Left lung (tissue), 10 donors: ENCODE results near the gene SPINDOC. TPM values are rescaled to one million over a fixed set of nuclear protein-coding genes. Genes with fewer than 3 reads are reported as not detected.
A peak's percentile ranks its signal among the peaks of the same experiment; 100 is the strongest.

ENCODE experiments used
- ATAC-seq: fragments of 200-7000 bp; cut with Tn5 transposase; one replicate; pipeline ENCODE4 v1.9.1; 2020; ENCODE audit warnings: moderate library complexity
- DNase-seq, 4 donors: peaks; one replicate each; pipeline ENCODE4 v3.0.0-alpha.2; 2013 to 2020
- H3K27ac ChIP-seq, 2 donors: fragments of 200-600 bp; sonication (generic) in 1 of 2; one replicate each; pipeline versions ENCODE4 v1.5.0 to v1.8.0; 2020 to 2021
- H3K27me3 ChIP-seq, 2 donors: fragments of 200-600 bp; sonication (generic) in 1 of 2; one replicate each; pipeline versions ENCODE4 v1.5.0 to v1.8.0; 2020 to 2021
- H3K36me3 ChIP-seq, 2 donors: fragments of 200-600 bp; sonication (generic) in 1 of 2; one replicate each; pipeline versions ENCODE4 v1.5.0 to v1.8.0; 2020 to 2021
- H3K4me1 ChIP-seq, 2 donors: fragments of 200-600 bp; one replicate each; pipeline ENCODE4 v1.8.0; 2021
- H3K4me3 ChIP-seq, 2 donors: fragments of 200-600 bp; sonication (generic) in 1 of 2; one replicate each; pipeline versions ENCODE4 v1.5.0 to v1.8.0; 2020 to 2021; ENCODE audit warnings: mild to moderate bottlenecking in 1 of 2
- H3K9me3 ChIP-seq, 2 donors: fragments of 200-600 bp; sonication (generic) in 1 of 2; one replicate each; pipeline versions ENCODE4 v1.5.0 to v1.8.0; 2020 to 2021
- CTCF ChIP-seq, 2 donors: fragments of 200-600 bp; sonication (generic) in 1 of 2; IDR thresholded peaks; one replicate each; pipeline versions ENCODE4 v1.5.0 to v1.8.0; 2021; ENCODE audit warnings: antibody characterized with exemption in 2 of 2
- intact Hi-C, 2 donors: fragments of 100-400 bp; cut with DNase I; formaldehyde crosslinking; loops; one replicate each; pipeline versions ENCODE4 v1.11.2 to v1.14.2; 2022
- polyA plus RNA-seq, 6 donors: library from polyadenylated mRNA; unstranded; fragments of 120-200 nt; gene quantifications; one replicate each; pipeline ENCODE4 v1.2.1, GENCODE V29; 2013; ENCODE audit not compliant: insufficient read length in 6 of 6
- total RNA-seq, 2 donors: library from RNA; stranded (reverse); fragmentation: NEBNext Ultra II Directional; extraction: Animal tissue kit (Norgen Biotek cat#: 25700); gene quantifications; one replicate each; pipeline ENCODE4 v1.2.1, GENCODE V29; 2021
- donor health status: DM: no; HTN: yes; CAD: no.
- donor health status: DM: no; HTN: no; CAD: no.

SPINDOC gene
- total and polyA plus RNA-seq, 8 donors, result 20.3 to 46.2 (median 34.4) TPM

GRCh38 chr11:63811522-63811921 lies 1.7 kb upstream of the SPINDOC start:
- H3K9me3 ChIP-seq, result no peaks in the 10 kb centered on the region
- no peak for TF ChIP-seq CTCF (IDR thresholded peaks at IDR 0.05)
- H3K4me3 ChIP-seq, result no peak overlapping the region
- no peak for ATAC-seq
- H3K27ac ChIP-seq, result no peak overlapping the region
- H3K36me3 ChIP-seq, result peaks cover 0 to 4% of the 10 kb centered on the region in 2 donors
- DNase-seq, result no peak
- intact Hi-C loops, result no loop called here
- H3K4me1 ChIP-seq, result peaks cover 17 to 32% of the 10 kb centered on the region in 2 donors
- H3K27me3 ChIP-seq, result peaks cover 0 to 5% of the 10 kb centered on the region in 2 donors

- intact Hi-C loops, result no loop called here
- ATAC-seq (peak; percentile 74), DNase-seq (peak; percentile 50 to 87 (median 72))
- H3K4me1 ChIP-seq, result peaks cover 17 to 32% of the 10 kb centered on the region in 2 donors
- peak overlapping the region; percentile 70 to 82 for H3K27ac ChIP-seq
- peaks cover 0 to 5% of the 10 kb centered on the region in 2 donors for H3K27me3 ChIP-seq
- no peaks in the 10 kb centered on the region for H3K9me3 ChIP-seq
- peak overlapping the region; percentile 92 to 98 for H3K4me3 ChIP-seq
- TF ChIP-seq CTCF (IDR thresholded peaks at IDR 0.05), result no peak
- H3K36me3 ChIP-seq, result peaks cover 0 to 25% of the 10 kb centered on the region in 2 donors
Measured at GRCh38 chr11:63813563-63814382, 517 bp downstream of the SPINDOC start.

- ATAC-seq, result peak; percentile 2
- peaks cover 0 to 31% of the 10 kb centered on the region in 2 donors for H3K36me3 ChIP-seq
- peaks cover 0 to 5% of the 10 kb centered on the region in 2 donors for H3K27me3 ChIP-seq
- DNase-seq, result peak in 1 of 4 donors; percentile 8
- H3K4me3 ChIP-seq, result peak overlapping the region; percentile 92 to 98
- intact Hi-C loops, result no loop called here
- H3K27ac ChIP-seq, result peak overlapping the region in 1 of 2 donors; percentile 70
- no peak for TF ChIP-seq CTCF (IDR thresholded peaks at IDR 0.05)
- peaks cover 17 to 32% of the 10 kb centered on the region in 2 donors for H3K4me1 ChIP-seq
- no peaks in the 10 kb centered on the region for H3K9me3 ChIP-seq
Measured at GRCh38 chr11:63814383-63814736, 1.1 kb downstream of the SPINDOC start.

- H3K9me3 ChIP-seq, result no peaks in the 10 kb centered on the region
- intact Hi-C loops, result no loop called here
- TF ChIP-seq CTCF (IDR thresholded peaks at IDR 0.05), result no peak
- peaks cover 17 to 32% of the 10 kb centered on the region in 2 donors for H3K4me1 ChIP-seq
- peaks cover 0 to 46% of the 10 kb centered on the region in 2 donors for H3K36me3 ChIP-seq
- H3K27ac ChIP-seq, result no peak overlapping the region
- H3K4me3 ChIP-seq, result no peak overlapping the region
- ATAC-seq (no peak), DNase-seq (no peak)
- H3K27me3 ChIP-seq, result peaks cover 0 to 5% of the 10 kb centered on the region in 2 donors
Measured at GRCh38 chr11:63816166-63816565, 2.9 kb downstream of the SPINDOC start.

GRCh38 chr11:63816732-63817131 lies 3.5 kb downstream of the SPINDOC start:
- Histone ChIP-seq H3K27me3 (peaks cover 0 to 5% of the 10 kb centered on the region in 2 donors), H3K4me1 (peaks cover 17 to 32% of the 10 kb centered on the region in 2 donors), H3K27ac (no peak overlapping the region), H3K4me3 (no peak overlapping the region), H3K36me3 (peaks cover 0 to 52% of the 10 kb centered on the region in 2 donors), H3K9me3 (no peaks in the 10 kb centered on the region)
- no peak for TF ChIP-seq CTCF (IDR thresholded peaks at IDR 0.05)
- ATAC-seq (no peak), DNase-seq (no peak)
- intact Hi-C loops, result no loop called here
